K562 (cell line): Measurements from ENCODE around the gene OR2F1. TPM values are rescaled to one million over a fixed set of nuclear protein-coding genes. Genes with fewer than 3 reads are reported as not detected.

Experiments
- ATAC-seq: fragments of 200-7000 bp; cut with Tn5 transposase; 3 replicates; pipeline ENCODE4 v1.9.1; 2020; ENCODE audit warnings: moderate library complexity
- BruUV-seq: library from RNA; stranded (reverse); fragments of 400-500 nt; replicated peaks from 2 replicates; lab custom pipeline; 2021; lab: Mats Ljungman, UMichigan
- CTCF ChIA-PET: fragments of 300-600 bp; formaldehyde crosslinking; extraction: SDS; loops from one replicate; lab custom pipeline; 2021; ENCODE audit warnings: low intra/inter-chr PET ratio; lab: Yijun Ruan, JAX
- POLR2A ChIA-PET: fragments of 300-600, 350-650 bp; sonication (Branson Sonifier 250); formaldehyde crosslinking; extraction: SDS; loops from one replicate; lab custom pipeline; 2021; ENCODE audit warnings: antibody characterized with exemption, inconsistent platforms; lab: Yijun Ruan, JAX
- DNase-seq, 4 experiments: peaks; one replicate each; pipeline versions ENCODE4 v3.0.0 to v3.0.0-alpha.2; 2011 to 2018; ENCODE audit warnings: low spot score in 3 of 4, mixed read lengths in 3 of 4; ENCODE audit errors: extremely low read depth in 1 of 4
- FAIRE-seq: peaks from 2 replicates; lab custom pipeline; 2011; peaks lifted over from hg19 to GRCh38; lab: Jason Lieb, UNC
- H2AFZ ChIP-seq: 2 replicates; pipeline ENCODE4 v1.6.0; 2011; ENCODE audit warnings: low read depth, low read length, control low read depth, inconsistent platforms
- H3K27ac ChIP-seq: fragments of 200-600 bp; 3 replicates; pipeline ENCODE4 v1.8.0; 2011; ENCODE audit warnings: low read depth, mild to moderate bottlenecking, control low read depth, inconsistent platforms, low read length, moderate library complexity, mixed read lengths; ENCODE audit errors: extremely low read depth
- H3K27me3 ChIP-seq, 2 experiments: fragments of 300-600 bp in 1 of 2; 2 replicates in 1 of 2; 3 replicates in 1 of 2; pipeline versions ENCODE4 v1.6.0 to v1.8.0; 2011; ENCODE audit warnings: inconsistent platforms in 2 of 2, low read length in 2 of 2, mild to moderate bottlenecking in 1 of 2, mixed read lengths in 1 of 2, moderate library complexity in 1 of 2; ENCODE audit not compliant: control insufficient read depth in 2 of 2, insufficient read depth in 2 of 2
- H3K36me3 ChIP-seq: fragments of 300-600 bp; 3 replicates; pipeline ENCODE4 v1.8.0; 2011; ENCODE audit warnings: mild to moderate bottlenecking, low read length, inconsistent platforms; ENCODE audit not compliant: control insufficient read depth, insufficient read depth
- H3K4me1 ChIP-seq, 2 experiments: fragments of 200-600 bp in 1 of 2; replicated peaks in 1 of 2; 2 replicates in 1 of 2; 3 replicates in 1 of 2; pipeline versions ENCODE4 v1.5.1 to v1.8.0; 2011; ENCODE audit warnings: inconsistent platforms in 2 of 2, low read length in 2 of 2, mild to moderate bottlenecking in 1 of 2, mixed read lengths in 1 of 2, moderate library complexity in 1 of 2; ENCODE audit not compliant: control insufficient read depth in 2 of 2, insufficient read depth in 2 of 2
- H3K4me2 ChIP-seq: 2 replicates; pipeline ENCODE4 v1.6.1; 2011; ENCODE audit warnings: low read length, control low read depth, inconsistent platforms, mixed read lengths; ENCODE audit not compliant: insufficient read depth
- H3K4me3 ChIP-seq: fragments of 200-600 bp; sonication (generic), shearing (Covaris generic); 2 replicates; pipeline ENCODE4 v1.5.1; 2016; ENCODE audit warnings: control low read depth, inconsistent platforms
- H3K79me2 ChIP-seq: fragments of 200-600 bp; 3 replicates; pipeline ENCODE4 v1.8.0; 2011; ENCODE audit warnings: low read length, inconsistent platforms; ENCODE audit not compliant: control insufficient read depth, insufficient read depth
- H3K9ac ChIP-seq, 2 experiments: 2 replicates each; pipeline versions ENCODE4 v1.6.0 to v1.6.1; 2011; ENCODE audit warnings: low read depth in 2 of 2, low read length in 2 of 2, control low read depth in 1 of 2, inconsistent platforms in 1 of 2, mild to moderate bottlenecking in 1 of 2, mixed read lengths in 1 of 2; ENCODE audit not compliant: insufficient read depth in 1 of 2
- H3K9me1 ChIP-seq: one replicate; pipeline ENCODE4 v1.6.0; 2011; ENCODE audit warnings: inconsistent platforms, mild to moderate bottlenecking, low read length, moderate library complexity; ENCODE audit not compliant: control insufficient read depth, insufficient read depth
- H3K9me3 ChIP-seq: replicated peaks from 2 replicates; pipeline ENCODE4 v1.5.1; 2011; ENCODE audit warnings: low read depth, low read length, inconsistent platforms; ENCODE audit not compliant: control insufficient read depth, insufficient read depth
- H4K20me1 ChIP-seq: replicated peaks from 2 replicates; pipeline ENCODE4 v1.6.1; 2011; ENCODE audit warnings: low read length, inconsistent platforms, mixed read lengths; ENCODE audit not compliant: control insufficient read depth, insufficient read depth
- ATF7 ChIP-seq: fragments of 450-650 bp; IDR thresholded peaks from 2 replicates; pipeline ENCODE4 v1.7.1; 2014; ENCODE audit warnings: mild to moderate bottlenecking, moderate library complexity
- EHMT2 ChIP-seq: fragments of 450-650 bp; IDR thresholded peaks from 2 replicates; pipeline ENCODE4 v1.6.1; 2018; ENCODE audit warnings: antibody characterized with exemption
- FOXA1 ChIP-seq: fragments of 450-650 bp; IDR thresholded peaks from 2 replicates; pipeline ENCODE4 v1.6.1; 2016; ENCODE audit warnings: mild to moderate bottlenecking, borderline replicate concordance
- FOXK2 ChIP-seq, 2 experiments: fragments of 450-650 bp; IDR thresholded peaks in 1 of 2; conservative IDR thresholded peaks in 1 of 2; 2 replicates each; pipeline ENCODE4 v1.6.1; 2016; ENCODE audit warnings: low read depth in 2 of 2, mild to moderate bottlenecking in 1 of 2
- KAT7 ChIP-seq: sonication (generic); formaldehyde crosslinking; IDR thresholded peaks from 2 replicates; pipeline ENCODE4 v1.8.0; 2022; ENCODE audit warnings: missing genetic modification reagents, mild to moderate bottlenecking, borderline replicate concordance
- KDM4B ChIP-seq, 2 experiments: fragments of 450-650 bp in 1 of 2; sonication (generic) in 1 of 2; IDR thresholded peaks; 2 replicates each; pipeline ENCODE4 v1.6.1; 2016 to 2017; ENCODE audit warnings: borderline replicate concordance in 2 of 2, antibody characterized with exemption in 1 of 2, low read depth in 1 of 2, mild to moderate bottlenecking in 1 of 2
- MAZ ChIP-seq, 2 experiments: fragments of 450-650 bp in 1 of 2; sonication (generic) in 1 of 2; formaldehyde crosslinking; IDR thresholded peaks in 1 of 2; conservative IDR thresholded peaks in 1 of 2; 2 replicates each; pipeline versions ENCODE4 v1.4.0 to v1.5.0; 2020; ENCODE audit warnings: mild to moderate bottlenecking in 1 of 2, missing genetic modification reagents in 1 of 2
- PATZ1 ChIP-seq: fragments of 250-450 bp; sonication (Bioruptor Pico); IDR thresholded peaks from 2 replicates; pipeline ENCODE4 v1.5.0; 2020; ENCODE audit warnings: mild to moderate bottlenecking, borderline replicate concordance
- SIN3B ChIP-seq: fragments of 450-650 bp; IDR thresholded peaks from 2 replicates; pipeline ENCODE4 v1.6.1; 2017; ENCODE audit warnings: low read depth, mild to moderate bottlenecking, moderate library complexity
- THAP7 ChIP-seq: fragments of 250-450 bp; sonication (Bioruptor Pico); IDR thresholded peaks from 2 replicates; pipeline ENCODE4 v1.5.0; 2021
- VEZF1 ChIP-seq: fragments of 200-800 bp; sonication (Bioruptor generic); IDR thresholded peaks from 2 replicates; pipeline ENCODE4 v1.6.1; 2017; ENCODE audit warnings: missing genetic modification characterization, missing compliant biosample characterization
- ZNF24 ChIP-seq: fragments of 450-650 bp; IDR thresholded peaks from 2 replicates; pipeline ENCODE4 v1.6.1; 2016
- ZZZ3 ChIP-seq: fragments of 450-650 bp; IDR thresholded peaks from 2 replicates; pipeline ENCODE4 v1.6.1; 2016; ENCODE audit warnings: antibody characterized with exemption, mild to moderate bottlenecking, moderate library complexity
- WGBS: fragments of 100-300 bp; shearing (Covaris generic); methylation state at CpG from one replicate; pipeline ENCODE4 v1.1.6; 2016; ENCODE audit warnings: low coverage, mixed read lengths; ENCODE audit not compliant: insufficient coverage; ENCODE audit errors: missing lambda C conversion rate; 5-methylcytosine and 5-hydroxymethylcytosine counted together
- in situ Hi-C: fragments of 300-500 bp; cut with MboI; formaldehyde crosslinking; loops from 4 replicates; pipeline ENCODE4 v1.15.0; 2018; ENCODE audit warnings: inconsistent platforms, mixed read lengths
- intact Hi-C: fragments of 100-400 bp; cut with micrococcal nuclease; formaldehyde crosslinking; loops from 2 replicates; pipeline ENCODE4 v1.14.2; 2022
- polyA plus RNA-seq, 8 experiments: library from polyadenylated mRNA; depleted of rRNA in 4 of 8; stranded (reverse) in 5 of 8; unstranded in 3 of 8; fragments of >200 nt; fragmentation: Nextera tagmentation in 2 of 8; fragmentation: Illumina TruSeq in 1 of 8; extraction: Ambion mirVana in 2 of 8; extraction: Trizol in 1 of 8; gene quantifications; 2 replicates each; pipeline versions ENCODE4 v1.2.1 to v1.2.3, GENCODE V29; 2011 to 2014; ENCODE audit warnings: inconsistent platforms in 1 of 8, missing spikeins in 1 of 8
- total RNA-seq, 7 experiments: library from RNA; depleted of rRNA in 6 of 7; stranded (reverse); fragments of >200 nt in 6 of 7; fragmentation: Illumina TruSeq in 2 of 7; extraction: Trizol in 2 of 7; gene quantifications; 2 replicates each; pipeline versions ENCODE4 v1.2.1 to v1.2.3, GENCODE V29; 2011 to 2021; ENCODE audit warnings: low replicate concordance in 1 of 7

Gene OR2F1
- total and polyA plus RNA-seq, 9 of the 15 experiments (the other 6 are each of a cell fraction or from before 2014, with no cell fraction given) = not detected

- no peak for ATAC-seq
- Histone ChIP-seq H3K27me3 (peaks cover 8 to 16% of the 10 kb centered on the region in 2 experiments), H4K20me1 (no peaks in the 10 kb centered on the region), H3K27ac (no peak overlapping the region), H3K9me3 (no peaks in the 10 kb centered on the region), H2AFZ (no peak overlapping the region)
- BruUV-seq = no TSS peak
- CTCF ChIA-PET = no interaction called here
- no peak for FAIRE-seq
- WGBS = 0% methylated on average over 3 of the region's 3 CpGs
- DNase-seq = no peak
- TF ChIP-seq ZNF24 (no peak), ZZZ3 (no peak), FOXA1 (no peak), MAZ (CRISPR knock-in tag; conservative IDR thresholded peaks at IDR 0.05 in 1 of 2, IDR thresholded peaks at IDR 0.05 in 1 of 2) (no peak), THAP7 (CRISPR knock-in tag) (no peak), VEZF1 (CRISPR knock-in tag) (no peak), PATZ1 (CRISPR knock-in tag) (no peak), FOXK2 (conservative IDR thresholded peaks at IDR 0.05 in 1 of 2, IDR thresholded peaks at IDR 0.05 in 1 of 2; ENCODE audit: low read depth in 2 of 2) (no peak), ATF7 (no peak), SIN3B (no peak), KDM4B (IDR thresholded peaks at IDR 0.05; ENCODE audit: borderline replicate concordance in 2 of 2, low read depth in 1 of 2) (no peak), KAT7 (no peak), EHMT2 (no peak)
- TF ChIP-seq, all 486 proteins: peak for 0
- Histone ChIP-seq H3K36me3 (no peaks in the 10 kb centered on the region), H3K4me3 (no peak overlapping the region), H3K4me2 (no peak overlapping the region), H3K9ac (no peak overlapping the region), H3K4me1 (no peaks in the 10 kb centered on the region; a peak in 2 of 5 replicates), H3K9me1 (no peaks in the 10 kb centered on the region), H3K79me2 (no peaks in the 10 kb centered on the region)
- in situ Hi-C loops = no loop called here
- intact Hi-C loops = loop anchor here (10.0 kb wide), 1 partner anchor 495 kb away; the partner anchor contains the start of gene NOBOX
- POLR2A ChIA-PET = no interaction called here
These were observed 44.8 kb upstream of the OR2F1 start for GRCh38 chr7:143909863-143910262.
